GM19467 (cell line): Measurements from ENCODE around the gene RFFL.
A peak's percentile ranks its signal among the peaks of the same experiment; 100 is the strongest.
"Not testable (repeated sequence)": the region's sequence is repeated elsewhere in the genome, so short reads cannot be mapped to it uniquely, and the experiment has no call there.

Source experiments
- ATAC-seq: cut with Tn5 transposase; IDR thresholded peaks from one replicate; pipeline ENCODE4 v1.9.1; 2021; ENCODE audit warnings: mild to moderate bottlenecking, moderate library complexity; ENCODE audit not compliant: unreplicated experiment

RFFL gene, protein sequence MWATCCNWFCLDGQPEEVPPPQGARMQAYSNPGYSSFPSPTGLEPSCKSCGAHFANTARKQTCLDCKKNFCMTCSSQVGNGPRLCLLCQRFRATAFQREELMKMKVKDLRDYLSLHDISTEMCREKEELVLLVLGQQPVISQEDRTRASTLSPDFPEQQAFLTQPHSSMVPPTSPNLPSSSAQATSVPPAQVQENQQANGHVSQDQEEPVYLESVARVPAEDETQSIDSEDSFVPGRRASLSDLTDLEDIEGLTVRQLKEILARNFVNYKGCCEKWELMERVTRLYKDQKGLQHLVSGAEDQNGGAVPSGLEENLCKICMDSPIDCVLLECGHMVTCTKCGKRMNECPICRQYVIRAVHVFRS

DNA sequence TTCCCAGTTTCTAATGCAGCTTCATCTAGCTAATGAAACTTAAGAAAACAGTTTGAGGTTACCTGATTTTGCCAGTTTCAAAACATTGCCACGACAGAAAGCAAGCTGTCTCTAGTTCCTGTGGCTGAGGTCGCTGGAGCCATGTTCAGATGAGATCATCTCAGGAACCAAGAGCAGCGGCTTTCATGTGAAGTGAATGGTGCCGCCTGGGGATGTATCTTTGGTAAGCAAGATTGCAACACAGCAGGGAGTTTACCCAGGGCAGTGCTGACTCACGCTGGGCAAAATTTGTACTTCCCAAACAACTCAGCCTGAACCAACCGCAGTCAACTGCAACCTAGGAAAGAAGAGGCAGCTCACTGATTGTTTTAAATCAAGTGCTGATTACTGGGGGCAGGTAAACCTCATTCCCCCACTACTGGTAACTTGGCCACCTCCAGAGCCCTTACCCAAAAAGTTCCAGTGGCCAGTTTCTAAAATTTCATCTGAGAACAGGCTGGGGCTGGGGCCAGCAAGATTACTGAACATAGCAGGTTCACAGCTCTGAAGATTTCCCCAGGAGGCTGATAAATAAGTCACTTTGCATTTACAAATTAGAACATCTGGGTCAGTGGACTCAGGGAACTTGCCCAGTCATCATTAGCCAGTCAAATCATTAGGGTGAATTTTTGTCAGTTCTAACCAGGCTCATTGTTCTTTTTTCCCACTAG, at the start of gene RFFL:
TSS of gene RFFL (minus strand) at position 194 of the 710 bp plus-strand sequence. CDS start 37,154 bp downstream, outside the sequence.
- ATAC-seq, result peak; percentile 88

DNA sequence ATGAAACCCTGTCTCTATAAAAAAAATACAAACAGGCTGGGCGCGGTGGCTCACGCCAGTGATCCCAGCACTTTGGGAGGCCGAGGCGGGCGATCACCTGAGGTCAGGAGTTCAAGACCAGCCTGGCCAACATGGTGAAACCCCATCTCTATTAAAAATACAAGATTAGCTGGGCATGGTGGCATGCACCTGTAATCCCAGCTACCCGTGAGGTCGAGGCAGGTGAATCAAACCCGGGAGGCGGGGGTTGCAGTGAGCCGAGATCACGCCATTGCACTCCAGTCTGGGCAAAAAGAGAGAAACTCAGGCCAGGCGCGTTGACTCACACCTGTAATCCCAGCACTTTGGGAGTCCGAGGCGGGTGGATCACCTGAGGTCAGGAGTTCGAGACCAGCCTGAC, 47.3 kb upstream of the RFFL start:
- not testable (repeated sequence) for ATAC-seq

DNA sequence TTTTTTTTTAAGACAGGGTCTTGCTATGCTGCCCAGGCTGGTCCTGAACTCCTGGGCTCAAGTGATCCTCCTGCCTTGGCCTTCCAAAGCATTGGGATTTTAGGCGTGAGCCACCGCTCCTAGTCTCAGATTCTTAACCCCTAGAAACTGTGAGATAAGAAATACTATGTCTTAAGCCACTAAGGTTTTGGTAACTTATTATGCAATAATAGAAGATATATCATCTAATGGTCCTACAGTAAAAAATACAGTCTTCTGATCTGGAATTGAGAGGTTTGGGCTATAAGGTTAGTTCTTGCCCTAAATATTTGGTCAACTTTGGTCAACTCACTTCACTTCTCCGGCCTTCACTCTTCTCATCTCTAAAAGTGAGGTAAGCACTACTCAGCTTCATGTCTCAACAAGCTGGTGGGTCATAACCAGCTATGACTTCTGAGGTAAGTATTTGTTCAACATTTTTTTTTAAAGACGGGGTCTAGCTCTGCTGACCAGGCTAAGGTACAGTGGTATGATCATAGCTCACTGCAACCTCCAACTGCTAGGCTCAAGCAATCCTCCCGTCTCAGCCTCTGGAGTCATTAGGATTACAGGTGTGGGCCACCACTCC, 41.4 kb upstream of the RFFL start:
- no peak for ATAC-seq

DNA sequence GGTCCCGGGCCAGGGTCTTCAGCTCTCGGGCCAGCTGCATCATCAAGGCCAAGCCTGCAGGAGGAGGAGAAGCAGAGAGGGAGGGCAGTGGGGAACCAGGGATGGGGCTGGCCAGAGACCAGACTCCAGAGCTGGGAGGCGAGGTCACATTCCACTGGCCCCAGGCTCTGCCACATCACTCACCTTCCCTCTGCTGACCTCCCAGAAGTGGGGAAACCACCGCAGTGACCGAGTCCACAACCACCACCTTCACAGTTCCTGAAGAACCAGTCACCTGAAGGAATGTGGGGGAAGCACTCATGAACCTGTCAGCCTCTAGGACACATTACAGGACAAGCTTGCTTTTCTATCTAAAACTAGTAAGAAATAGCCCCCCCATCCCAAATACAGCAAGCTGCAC, 39.8 kb upstream of the RFFL start:
- ATAC-seq, result no peak

DNA sequence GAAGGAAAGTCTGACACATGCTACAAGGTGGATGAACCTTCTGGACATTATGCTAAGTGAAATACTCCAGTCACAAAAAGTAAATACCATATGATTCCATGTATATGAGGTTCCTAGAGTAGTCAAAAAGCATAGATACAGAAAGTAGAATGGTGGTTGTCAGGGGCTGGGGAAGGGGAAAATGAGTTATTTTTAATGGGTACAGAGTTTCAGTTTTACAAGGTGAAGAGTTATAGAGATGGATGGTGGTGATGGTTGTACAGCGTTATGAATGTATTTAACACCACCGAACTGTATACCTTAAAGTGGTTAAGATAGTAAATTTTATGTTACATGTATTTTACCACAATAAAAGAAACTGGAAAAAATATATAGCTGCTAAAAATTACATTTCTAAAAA, 38.2 kb upstream of the RFFL start:
- ATAC-seq, result no peak

DNA sequence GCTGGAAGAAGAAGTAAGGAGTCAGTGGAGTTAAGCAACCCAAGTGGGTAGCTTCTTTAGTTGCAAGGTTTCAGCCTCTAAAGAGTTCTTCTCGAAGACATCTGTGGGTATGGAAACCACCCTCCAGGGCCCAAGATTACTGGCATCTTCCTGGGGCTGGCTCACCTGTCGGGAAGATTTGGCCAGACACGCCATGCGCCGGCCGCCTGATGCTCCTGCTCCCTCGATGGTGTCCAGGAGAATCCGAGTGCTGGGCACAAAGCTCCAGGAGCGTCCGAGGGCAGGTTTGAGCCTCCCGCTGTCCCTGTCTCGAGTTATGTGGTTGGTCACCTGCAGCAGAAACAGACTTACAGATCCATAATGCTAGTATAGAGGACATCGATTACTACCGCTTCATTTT, 37.5 kb upstream of the RFFL start:
- ATAC-seq, result no peak

DNA sequence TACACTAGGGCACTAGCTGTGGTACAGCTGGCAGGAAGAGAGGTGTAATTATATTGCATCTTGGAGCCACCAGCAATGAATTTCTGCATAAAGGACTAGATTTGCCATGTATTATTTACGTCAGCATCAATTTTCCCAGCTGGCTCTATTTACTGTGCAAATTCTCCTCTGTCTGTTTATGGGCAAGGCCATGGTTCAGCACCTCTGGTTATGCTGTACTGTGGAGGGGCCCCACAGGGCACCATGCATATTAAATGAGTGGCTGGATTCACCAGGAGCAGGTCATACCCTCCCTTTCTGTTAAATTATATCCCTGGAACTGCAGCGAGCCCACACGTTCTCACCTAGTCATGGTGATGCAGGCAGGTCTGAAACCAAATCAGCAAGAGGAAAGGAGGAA, 36.4 kb upstream of the RFFL start:
- ATAC-seq, result no peak

DNA sequence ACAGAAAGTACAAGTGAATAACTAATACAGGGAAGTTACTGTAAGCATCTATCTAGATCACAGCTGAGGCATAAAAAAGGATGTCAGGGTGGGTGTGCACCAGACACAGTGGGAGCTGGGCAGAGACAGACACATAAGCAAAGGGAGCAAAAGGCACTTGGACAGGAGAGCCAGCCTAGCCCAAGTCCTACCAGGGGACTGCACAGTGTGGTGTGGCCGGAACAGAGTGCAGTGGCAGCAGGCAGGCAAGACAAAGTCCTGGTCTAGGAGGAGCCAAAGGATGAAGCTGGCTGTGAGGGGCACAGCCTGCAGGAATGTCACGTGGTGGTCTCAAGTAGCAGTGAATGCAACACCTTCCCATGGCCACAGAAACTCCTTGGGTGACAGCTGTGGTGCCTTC, 34.3 kb upstream of the RFFL start:
- no peak for ATAC-seq

DNA sequence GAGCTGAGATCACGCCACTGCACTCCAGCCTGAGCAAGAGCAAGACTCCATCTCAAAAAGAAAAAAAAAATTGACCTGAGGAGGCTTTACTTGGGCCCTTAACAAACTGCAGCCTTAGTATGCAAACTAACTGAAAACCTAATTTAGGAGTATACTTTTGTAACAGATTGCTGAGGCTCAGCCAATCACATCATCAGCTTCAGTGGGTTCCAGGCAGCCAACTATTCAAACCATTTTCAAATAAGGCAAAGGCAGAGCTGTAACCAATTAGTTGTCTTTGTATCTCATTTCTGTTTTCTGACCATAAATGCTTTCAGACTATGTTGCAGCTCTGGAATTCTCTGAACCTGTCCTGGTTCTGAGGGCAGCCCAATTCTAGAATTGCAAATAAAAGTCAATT, 32.2 kb upstream of the RFFL start:
- no peak for ATAC-seq

DNA sequence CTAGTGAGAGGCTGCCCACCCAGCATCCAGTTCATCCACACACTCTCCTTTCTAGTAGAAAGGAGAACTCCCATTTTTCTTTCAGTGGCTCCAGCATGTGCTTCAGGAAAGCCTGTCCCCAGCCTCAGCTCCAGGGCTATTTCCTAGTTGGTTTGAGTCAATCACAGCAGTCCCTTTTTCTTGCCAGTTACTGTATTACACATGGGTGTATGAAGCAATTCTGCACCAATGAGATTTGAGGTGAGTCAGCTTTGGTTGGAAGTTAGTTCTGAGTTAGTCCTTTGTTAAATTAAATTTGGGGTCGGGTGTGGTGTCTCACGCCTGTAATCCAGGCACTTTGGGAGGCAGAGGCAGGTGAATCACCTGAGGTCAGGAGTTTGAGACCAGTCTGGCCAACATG, 31.4 kb upstream of the RFFL start:
- no peak for ATAC-seq

DNA sequence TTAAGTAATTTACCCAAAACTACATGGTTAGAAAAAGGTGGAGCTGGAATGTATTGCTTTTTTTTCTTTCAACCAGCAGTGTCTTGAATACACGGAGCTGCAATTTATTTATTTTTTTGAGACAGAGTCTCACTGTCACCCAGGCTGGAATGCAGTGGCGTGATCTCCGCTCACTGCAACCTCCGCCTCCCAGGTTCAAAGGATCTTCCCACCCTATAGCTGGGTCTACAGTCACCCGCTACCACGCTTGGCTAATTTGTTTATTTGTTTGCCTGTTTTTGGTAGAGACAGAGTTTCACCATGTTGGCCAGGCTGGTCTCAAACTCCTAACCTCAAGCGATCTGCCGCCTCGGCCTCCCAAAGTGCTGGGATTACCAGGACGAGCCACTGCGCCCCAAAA, 27.2 kb upstream of the RFFL start:
- not testable (repeated sequence) for ATAC-seq

DNA sequence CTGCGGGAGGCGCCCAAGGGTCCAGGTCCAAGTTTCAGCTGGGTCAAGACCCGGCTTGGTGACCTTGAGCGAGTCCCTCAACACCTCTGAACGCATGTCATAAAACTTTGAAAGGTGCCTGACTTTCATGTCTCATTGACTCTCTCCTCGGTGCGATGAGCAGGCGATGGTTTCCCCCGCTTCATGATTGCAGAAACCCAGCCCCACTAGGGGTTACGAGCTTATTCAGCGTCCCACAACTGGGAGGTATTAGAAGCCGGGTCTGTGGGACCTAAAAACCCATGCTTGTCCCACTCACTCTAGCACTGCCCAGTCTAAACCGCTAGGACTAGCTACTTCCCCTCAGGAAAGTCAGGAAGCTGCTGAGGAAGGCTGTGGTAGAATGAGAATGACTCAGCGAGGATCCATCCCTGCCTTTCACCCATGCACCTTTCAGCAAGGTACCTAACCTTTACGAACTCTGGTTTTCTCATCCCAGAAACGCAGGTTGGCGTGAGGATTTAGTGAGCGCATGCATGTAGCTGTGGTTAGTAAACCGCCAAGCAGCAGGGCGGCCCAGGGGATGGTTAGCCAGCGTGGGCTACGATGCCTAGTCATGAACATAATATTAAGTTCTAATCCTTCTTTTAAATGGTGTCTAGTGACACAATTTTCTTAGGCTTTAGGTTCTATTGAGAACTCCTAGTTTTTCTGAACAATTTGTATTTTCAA, 26.2 kb upstream of the RFFL start:
- ATAC-seq, result peak; percentile 3

DNA sequence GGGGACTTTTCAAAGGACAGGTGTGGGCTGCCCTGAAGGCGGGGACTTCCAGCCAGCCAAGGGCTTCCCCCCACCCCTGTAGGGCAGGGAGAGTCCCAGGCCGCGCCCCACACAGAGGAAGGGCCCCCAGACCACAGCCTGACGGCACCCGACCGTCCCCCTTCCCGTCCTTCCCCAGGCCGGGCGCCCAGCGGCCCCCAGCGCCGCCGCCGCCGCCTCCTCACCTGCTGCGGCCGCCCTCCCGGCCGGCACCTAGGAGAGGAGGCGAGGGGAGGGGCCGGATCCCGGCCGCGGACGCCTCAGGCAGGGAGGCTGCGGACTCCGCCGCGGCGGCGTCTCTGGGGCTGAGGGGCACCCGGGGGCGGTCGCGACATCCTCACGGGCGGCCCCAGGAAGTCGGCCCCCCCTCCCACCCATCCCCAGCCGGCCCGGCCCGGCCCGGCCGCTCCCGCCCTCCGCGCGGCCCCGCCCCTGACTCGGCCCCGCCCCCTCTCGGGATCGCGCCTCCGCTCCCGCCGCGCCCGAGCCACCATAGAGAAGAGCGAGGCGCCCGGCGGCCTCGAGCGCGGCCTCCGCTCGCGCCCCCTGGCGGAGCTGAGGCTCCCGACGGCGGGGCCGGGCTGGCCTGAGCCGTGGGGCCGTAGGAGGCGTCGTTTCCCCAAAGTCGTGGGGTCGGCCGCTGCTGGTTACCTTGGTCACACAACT, 25.5 kb upstream of the RFFL start:
- ATAC-seq, result peak; percentile 70

DNA sequence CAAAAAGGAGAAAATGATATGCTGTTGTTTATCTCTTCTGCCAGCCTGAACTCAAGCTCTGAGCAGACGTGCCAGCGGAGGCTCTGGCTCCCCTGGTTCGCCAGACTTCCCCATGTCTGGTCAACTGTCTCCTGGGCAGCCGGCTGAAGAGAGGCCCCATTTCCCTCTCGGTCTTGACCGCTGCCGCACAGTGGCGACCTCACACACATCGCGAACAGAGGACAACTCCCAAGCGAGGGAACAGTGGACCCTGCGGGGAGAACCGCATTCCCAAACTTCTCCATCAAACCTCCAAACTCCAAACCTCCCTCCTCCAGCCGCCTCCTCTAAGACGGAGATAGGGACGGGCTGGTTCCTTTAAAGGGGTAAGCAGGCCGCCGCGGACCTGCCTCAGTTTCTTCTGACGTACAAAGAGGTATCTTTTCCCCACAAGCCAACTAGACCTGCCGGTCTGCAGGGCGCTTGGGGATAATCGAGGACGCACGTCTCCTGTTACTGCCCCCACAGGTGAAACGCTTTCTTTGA, 24.9 kb upstream of the RFFL start:
- ATAC-seq, result peak; percentile 1

DNA sequence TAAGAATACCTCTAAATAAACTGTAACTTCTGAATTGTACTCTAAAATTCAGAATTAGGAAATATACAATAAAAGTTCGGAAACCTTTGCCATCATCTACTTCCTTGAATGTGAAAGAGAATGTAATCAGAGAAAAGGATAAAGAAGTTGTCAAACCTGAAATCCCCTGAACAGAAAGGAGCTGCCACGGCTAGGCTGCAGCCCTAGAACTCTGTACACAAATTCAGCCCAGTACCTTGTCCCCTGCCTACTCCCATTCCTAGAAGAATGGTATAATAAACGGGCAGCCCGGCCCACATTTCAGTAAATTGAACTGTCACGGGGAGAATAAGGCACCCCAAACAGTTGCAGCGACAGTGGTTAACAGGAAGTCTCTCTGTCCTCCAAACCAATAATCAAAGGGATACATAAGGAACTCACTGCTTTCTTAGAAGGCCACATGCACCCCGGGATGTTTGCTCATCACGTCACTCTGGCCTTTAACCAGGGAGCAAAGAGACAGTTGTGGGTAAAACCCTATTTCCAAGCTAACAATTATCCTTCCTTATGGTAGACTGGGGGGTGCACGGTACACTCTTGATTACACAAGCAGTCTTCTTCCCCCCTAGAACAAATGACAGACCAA, 24.3 kb upstream of the RFFL start:
- ATAC-seq, result no peak

DNA sequence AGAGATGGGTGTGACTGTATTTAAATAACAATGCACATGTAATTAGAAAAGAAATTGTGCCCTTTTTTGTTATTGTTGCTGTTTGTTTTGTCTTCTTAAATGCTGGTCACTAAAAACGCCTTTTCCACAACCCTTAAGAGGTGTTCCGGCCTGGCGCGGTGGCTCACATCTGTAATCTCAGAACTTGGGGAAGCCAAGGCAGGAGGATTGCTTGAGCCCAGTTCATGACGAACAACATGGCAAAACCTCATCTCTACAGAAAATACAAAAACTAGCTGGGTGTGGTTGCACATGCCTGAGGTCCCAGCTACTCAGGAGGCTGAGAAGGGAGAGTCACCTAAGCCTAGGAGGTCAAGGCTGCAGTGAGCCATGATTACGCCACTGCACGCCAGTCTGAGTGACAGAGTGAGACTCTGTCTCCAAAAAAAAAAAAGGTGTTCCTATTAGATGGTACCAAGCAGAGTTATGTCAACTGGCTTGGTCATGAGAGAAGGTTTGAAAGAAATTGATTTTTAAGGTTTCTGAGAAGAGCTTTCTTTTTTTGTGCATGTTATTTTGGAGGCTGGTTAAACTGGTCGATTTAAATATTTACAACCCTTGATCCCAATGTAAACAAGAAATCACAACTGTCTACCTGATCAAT, 23.5 kb upstream of the RFFL start:
- no peak for ATAC-seq

DNA sequence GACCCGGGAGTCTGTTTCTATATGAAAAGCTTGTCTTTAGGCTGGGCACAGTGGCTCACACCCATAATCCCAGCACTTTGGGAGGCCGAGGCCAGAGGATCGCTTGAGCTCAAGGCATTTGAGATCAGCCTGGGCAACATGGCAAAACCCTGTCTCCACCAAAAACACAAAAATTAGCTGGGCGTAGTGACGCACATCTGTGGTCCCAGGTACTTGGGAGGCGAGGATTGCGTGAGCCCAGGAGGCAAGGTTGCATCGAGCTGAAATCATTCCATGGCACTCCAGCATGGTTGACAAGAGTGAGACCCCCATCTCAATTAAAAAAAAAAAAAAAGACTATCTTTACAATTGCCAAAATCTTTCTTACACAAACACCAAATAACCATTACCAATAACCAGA, 22.7 kb upstream of the RFFL start:
- no peak for ATAC-seq

DNA sequence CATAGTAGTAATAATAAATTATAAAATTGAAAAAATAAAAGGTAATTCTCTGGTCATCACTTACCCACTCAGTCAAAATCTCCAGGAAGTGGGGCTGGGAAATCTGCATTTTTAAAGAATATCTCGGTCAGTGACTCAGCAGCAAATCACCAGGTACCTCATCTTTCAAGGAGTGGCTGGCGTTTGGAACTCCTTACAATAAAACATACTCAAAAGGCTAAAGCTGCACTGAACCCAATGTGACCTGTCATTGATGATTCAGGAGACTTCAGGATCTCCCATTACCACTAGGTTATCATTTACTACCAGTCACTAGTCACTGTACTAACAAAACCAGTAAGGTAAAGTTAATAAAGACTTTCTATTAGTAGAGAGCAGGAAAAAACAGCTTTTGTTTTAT, 21.5 kb upstream of the RFFL start:
- ATAC-seq, result no peak

DNA sequence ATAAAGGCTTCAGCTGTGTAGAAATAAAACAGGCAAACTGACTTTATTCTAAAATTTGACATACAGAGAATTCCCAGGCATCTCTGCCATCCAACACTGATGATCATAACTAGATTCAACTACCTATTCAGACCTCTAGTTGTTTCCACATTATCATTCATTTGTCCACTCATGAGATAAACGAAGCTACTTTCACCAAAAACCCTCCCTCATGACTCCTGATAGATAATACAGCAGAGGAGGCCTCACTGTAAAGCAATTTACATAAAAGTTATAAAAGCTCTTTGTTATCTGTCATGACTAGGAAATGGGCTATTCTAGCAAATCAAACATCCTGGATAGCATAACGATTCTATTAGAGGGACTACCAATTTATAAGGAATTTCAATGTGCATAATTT, 19.6 kb upstream of the RFFL start:
- no peak for ATAC-seq
